K562 (cell line): ENCODE results near the gene B4GALNT4. TPM values are rescaled to one million over a fixed set of nuclear protein-coding genes. Genes with fewer than 3 reads are reported as not detected.

Experiments used
- ATAC-seq: fragments of 200-7000 bp; cut with Tn5 transposase; 3 replicates; pipeline ENCODE4 v1.9.1; 2020; ENCODE audit warnings: moderate library complexity
- BruUV-seq: library from RNA; stranded (reverse); fragments of 400-500 nt; replicated peaks from 2 replicates; lab custom pipeline; 2021; lab: Mats Ljungman, UMichigan
- CTCF ChIA-PET: fragments of 300-600 bp; formaldehyde crosslinking; extraction: SDS; loops from one replicate; lab custom pipeline; 2021; ENCODE audit warnings: low intra/inter-chr PET ratio; lab: Yijun Ruan, JAX
- POLR2A ChIA-PET: fragments of 300-600, 350-650 bp; sonication (Branson Sonifier 250); formaldehyde crosslinking; extraction: SDS; loops from one replicate; lab custom pipeline; 2021; ENCODE audit warnings: antibody characterized with exemption, inconsistent platforms; lab: Yijun Ruan, JAX
- DNase-seq, 4 experiments: peaks; one replicate each; pipeline versions ENCODE4 v3.0.0 to v3.0.0-alpha.2; 2011 to 2018; ENCODE audit warnings: low spot score in 3 of 4, mixed read lengths in 3 of 4; ENCODE audit errors: extremely low read depth in 1 of 4
- FAIRE-seq: peaks from 2 replicates; lab custom pipeline; 2011; peaks lifted over from hg19 to GRCh38; lab: Jason Lieb, UNC
- H2AFZ ChIP-seq: 2 replicates; pipeline ENCODE4 v1.6.0; 2011; ENCODE audit warnings: low read depth, low read length, control low read depth, inconsistent platforms
- H3K27ac ChIP-seq: fragments of 200-600 bp; 3 replicates; pipeline ENCODE4 v1.8.0; 2011; ENCODE audit warnings: low read depth, mild to moderate bottlenecking, control low read depth, inconsistent platforms, low read length, moderate library complexity, mixed read lengths; ENCODE audit errors: extremely low read depth
- H3K27me3 ChIP-seq, 2 experiments: fragments of 300-600 bp in 1 of 2; 2 replicates in 1 of 2; 3 replicates in 1 of 2; pipeline versions ENCODE4 v1.6.0 to v1.8.0; 2011; ENCODE audit warnings: inconsistent platforms in 2 of 2, low read length in 2 of 2, mild to moderate bottlenecking in 1 of 2, mixed read lengths in 1 of 2, moderate library complexity in 1 of 2; ENCODE audit not compliant: control insufficient read depth in 2 of 2, insufficient read depth in 2 of 2
- H3K36me3 ChIP-seq: fragments of 300-600 bp; 3 replicates; pipeline ENCODE4 v1.8.0; 2011; ENCODE audit warnings: mild to moderate bottlenecking, low read length, inconsistent platforms; ENCODE audit not compliant: control insufficient read depth, insufficient read depth
- H3K4me1 ChIP-seq, 2 experiments: fragments of 200-600 bp in 1 of 2; replicated peaks in 1 of 2; 2 replicates in 1 of 2; 3 replicates in 1 of 2; pipeline versions ENCODE4 v1.5.1 to v1.8.0; 2011; ENCODE audit warnings: inconsistent platforms in 2 of 2, low read length in 2 of 2, mild to moderate bottlenecking in 1 of 2, mixed read lengths in 1 of 2, moderate library complexity in 1 of 2; ENCODE audit not compliant: control insufficient read depth in 2 of 2, insufficient read depth in 2 of 2
- H3K4me2 ChIP-seq: 2 replicates; pipeline ENCODE4 v1.6.1; 2011; ENCODE audit warnings: low read length, control low read depth, inconsistent platforms, mixed read lengths; ENCODE audit not compliant: insufficient read depth
- H3K4me3 ChIP-seq: fragments of 200-600 bp; sonication (generic), shearing (Covaris generic); 2 replicates; pipeline ENCODE4 v1.5.1; 2016; ENCODE audit warnings: control low read depth, inconsistent platforms
- H3K79me2 ChIP-seq: fragments of 200-600 bp; 3 replicates; pipeline ENCODE4 v1.8.0; 2011; ENCODE audit warnings: low read length, inconsistent platforms; ENCODE audit not compliant: control insufficient read depth, insufficient read depth
- H3K9ac ChIP-seq, 2 experiments: 2 replicates each; pipeline versions ENCODE4 v1.6.0 to v1.6.1; 2011; ENCODE audit warnings: low read depth in 2 of 2, low read length in 2 of 2, control low read depth in 1 of 2, inconsistent platforms in 1 of 2, mild to moderate bottlenecking in 1 of 2, mixed read lengths in 1 of 2; ENCODE audit not compliant: insufficient read depth in 1 of 2
- H3K9me1 ChIP-seq: one replicate; pipeline ENCODE4 v1.6.0; 2011; ENCODE audit warnings: inconsistent platforms, mild to moderate bottlenecking, low read length, moderate library complexity; ENCODE audit not compliant: control insufficient read depth, insufficient read depth
- H3K9me3 ChIP-seq: replicated peaks from 2 replicates; pipeline ENCODE4 v1.5.1; 2011; ENCODE audit warnings: low read depth, low read length, inconsistent platforms; ENCODE audit not compliant: control insufficient read depth, insufficient read depth
- H4K20me1 ChIP-seq: replicated peaks from 2 replicates; pipeline ENCODE4 v1.6.1; 2011; ENCODE audit warnings: low read length, inconsistent platforms, mixed read lengths; ENCODE audit not compliant: control insufficient read depth, insufficient read depth
- ATF1 ChIP-seq, 2 experiments: fragments of 450-650 bp in 1 of 2; IDR thresholded peaks; 2 replicates each; pipeline ENCODE4 v1.6.1; 2016; ENCODE audit warnings: missing compliant biosample characterization in 1 of 2, missing genetic modification characterization in 1 of 2
- BRD4 ChIP-seq: fragments of 200-600 bp; sonication (generic); IDR thresholded peaks from 2 replicates; pipeline ENCODE4 v1.6.1; 2017; ENCODE audit warnings: inconsistent platforms
- CBX3 ChIP-seq, 2 experiments: IDR thresholded peaks; 1 replicate in 1 of 2; 2 replicates in 1 of 2; pipeline ENCODE4 v1.6.1; 2012; ENCODE audit warnings: inconsistent platforms in 2 of 2, low read length in 2 of 2, borderline replicate concordance in 1 of 2, control low read depth in 1 of 2
- CC2D1A ChIP-seq: fragments of 450-650 bp; IDR thresholded peaks from 2 replicates; pipeline ENCODE4 v1.6.1; 2017; ENCODE audit warnings: mild to moderate bottlenecking
- CEBPB ChIP-seq: fragments of 450-650 bp; IDR thresholded peaks from 2 replicates; pipeline ENCODE4 v1.6.1; 2016; ENCODE audit warnings: missing genetic modification characterization, missing compliant biosample characterization
- CREM ChIP-seq: IDR thresholded peaks from 2 replicates; pipeline ENCODE4 v1.6.1; 2014; ENCODE audit warnings: antibody characterized with exemption, low read depth
- ETV1 ChIP-seq: fragments of 450-650 bp; conservative IDR thresholded peaks from 2 replicates; pipeline ENCODE4 v1.6.1; 2016; ENCODE audit warnings: missing genetic modification characterization, control low read depth, low read depth, missing compliant biosample characterization
- FIP1L1 ChIP-seq: fragments of 200-400 bp; formaldehyde crosslinking; IDR thresholded peaks from 2 replicates; pipeline ENCODE4 v1.6.1; 2018; ENCODE audit warnings: mild to moderate bottlenecking, low read depth, low read length; ENCODE audit not compliant: poor library complexity, severe bottlenecking
- FOXA1 ChIP-seq: fragments of 450-650 bp; IDR thresholded peaks from 2 replicates; pipeline ENCODE4 v1.6.1; 2016; ENCODE audit warnings: mild to moderate bottlenecking, borderline replicate concordance
- GABPB2 ChIP-seq: fragments of 250-450 bp; sonication (Bioruptor Pico); conservative IDR thresholded peaks from 2 replicates; pipeline ENCODE4 v1.5.1; 2021; ENCODE audit warnings: mild to moderate bottlenecking
- GTF2B ChIP-seq: IDR thresholded peaks from 2 replicates; pipeline ENCODE4 v1.6.1; 2011; ENCODE audit not compliant: insufficient read length; ENCODE audit errors: extremely low read depth
- HOMEZ ChIP-seq: fragments of 250-450 bp; sonication (Bioruptor Pico); IDR thresholded peaks from 2 replicates; pipeline ENCODE4 v1.4.0; 2020; ENCODE audit warnings: mild to moderate bottlenecking, moderate library complexity
- KLF16 ChIP-seq: IDR thresholded peaks from 2 replicates; pipeline ENCODE4 v1.6.1; 2016; ENCODE audit warnings: antibody characterized with exemption
- L3MBTL2 ChIP-seq: fragments of 450-650 bp; IDR thresholded peaks from 2 replicates; pipeline ENCODE4 v1.6.1; 2016; ENCODE audit warnings: mild to moderate bottlenecking, moderate library complexity
- MYBL2 ChIP-seq, 2 experiments: fragments of 450-650 bp in 1 of 2; sonication (generic) in 1 of 2; formaldehyde crosslinking in 1 of 2; IDR thresholded peaks; 2 replicates each; pipeline versions ENCODE4 v1.6.1 to v1.8.1; 2017 to 2022; ENCODE audit warnings: borderline replicate concordance in 1 of 2, inconsistent platforms in 1 of 2, low read depth in 1 of 2, mild to moderate bottlenecking in 1 of 2, missing genetic modification reagents in 1 of 2, moderate library complexity in 1 of 2
- NFE2 ChIP-seq: IDR thresholded peaks from 2 replicates; pipeline ENCODE4 v1.6.1; 2014; ENCODE audit warnings: antibody characterized with exemption, low read depth
- NR2F6 ChIP-seq: fragments of 450-650 bp; formaldehyde crosslinking; IDR thresholded peaks from 2 replicates; pipeline ENCODE4 v1.4.0; 2020; ENCODE audit warnings: mild to moderate bottlenecking
- ZNF12 ChIP-seq: sonication (generic); formaldehyde crosslinking; IDR thresholded peaks from 2 replicates; pipeline ENCODE4 v1.4.0; 2020; ENCODE audit warnings: mild to moderate bottlenecking, missing genetic modification reagents
- ZNF239 ChIP-seq: fragments of 250-450 bp; sonication (Bioruptor Pico); IDR thresholded peaks from 2 replicates; pipeline ENCODE4 v1.4.0; 2020; ENCODE audit warnings: mild to moderate bottlenecking
- ZSCAN29 ChIP-seq: fragments of 450-650 bp; IDR thresholded peaks from 2 replicates; pipeline ENCODE4 v1.6.1; 2017
- WGBS: fragments of 100-300 bp; shearing (Covaris generic); methylation state at CpG from one replicate; pipeline ENCODE4 v1.1.6; 2016; ENCODE audit warnings: low coverage, mixed read lengths; ENCODE audit not compliant: insufficient coverage; ENCODE audit errors: missing lambda C conversion rate; 5-methylcytosine and 5-hydroxymethylcytosine counted together
- in situ Hi-C: fragments of 300-500 bp; cut with MboI; formaldehyde crosslinking; loops from 4 replicates; pipeline ENCODE4 v1.15.0; 2018; ENCODE audit warnings: inconsistent platforms, mixed read lengths
- intact Hi-C: fragments of 100-400 bp; cut with micrococcal nuclease; formaldehyde crosslinking; loops from 2 replicates; pipeline ENCODE4 v1.14.2; 2022
- polyA plus RNA-seq, 8 experiments: library from polyadenylated mRNA; depleted of rRNA in 4 of 8; stranded (reverse) in 5 of 8; unstranded in 3 of 8; fragments of >200 nt; fragmentation: Nextera tagmentation in 2 of 8; fragmentation: Illumina TruSeq in 1 of 8; extraction: Ambion mirVana in 2 of 8; extraction: Trizol in 1 of 8; gene quantifications; 2 replicates each; pipeline versions ENCODE4 v1.2.1 to v1.2.3, GENCODE V29; 2011 to 2014; ENCODE audit warnings: inconsistent platforms in 1 of 8, missing spikeins in 1 of 8
- total RNA-seq, 7 experiments: library from RNA; depleted of rRNA in 6 of 7; stranded (reverse); fragments of >200 nt in 6 of 7; fragmentation: Illumina TruSeq in 2 of 7; extraction: Trizol in 2 of 7; gene quantifications; 2 replicates each; pipeline versions ENCODE4 v1.2.1 to v1.2.3, GENCODE V29; 2011 to 2021; ENCODE audit warnings: low replicate concordance in 1 of 7

Gene B4GALNT4
- total and polyA plus RNA-seq, 9 of the 15 experiments (the other 6 are each of a cell fraction or from before 2014, with no cell fraction given), result 0.20 to 37.1 (median 10.8) TPM; not detected in 1

- POLR2A ChIA-PET, result no interaction called here
- CTCF ChIA-PET, result no interaction called here
- ATAC-seq, result no peak
- no peaks in the 10 kb centered on the region for H3K27me3 ChIP-seq
- H3K9me3 ChIP-seq, result 0 out of 2 replicates have a peak, but pooled peaks cover 2% of the 10 kb centered on the region
- FAIRE-seq, result no peak
- peaks cover 5 to 50% of the 10 kb centered on the region in 2 experiments; a peak in 4 of 5 replicates for H3K4me1 ChIP-seq
- no peak overlapping the region for H3K27ac ChIP-seq
- no peaks in the 10 kb centered on the region for H4K20me1 ChIP-seq
- WGBS, result 88% methylated on average over 10 of the region's 21 CpGs
- TF ChIP-seq FIP1L1, result no peak
- no peak for TF ChIP-seq FOXA1
- no peak for TF ChIP-seq KLF16
- TF ChIP-seq MYBL2 (IDR thresholded peaks at IDR 0.05; ENCODE audit: low read depth), result no peak
- no peak for TF ChIP-seq MYBL2 (CRISPR knock-in tag; IDR thresholded peaks at IDR 0.05; ENCODE audit: borderline replicate concordance)
- TF ChIP-seq ZSCAN29, result no peak
- TF ChIP-seq NR2F6 (CRISPR knock-in tag), result no peak
- TF ChIP-seq CEBPB (tag), result no peak
- TF ChIP-seq ZNF12 (CRISPR knock-in tag), result no peak
- no peak for TF ChIP-seq ZNF239 (CRISPR knock-in tag)
- TF ChIP-seq GABPB2 (CRISPR knock-in tag), result no peak
- no peak for TF ChIP-seq BRD4
- TF ChIP-seq HOMEZ (CRISPR knock-in tag), result no peak
- no peak for TF ChIP-seq ATF1 (CRISPR knock-in tag; IDR thresholded peaks at IDR 0.05)
- TF ChIP-seq ATF1 (tag; IDR thresholded peaks at IDR 0.05), result no peak
- no peak for TF ChIP-seq ETV1 (tag)
- no peak for TF ChIP-seq CREM
- no peak for TF ChIP-seq NFE2
- TF ChIP-seq GTF2B, result no peak
- no peak for TF ChIP-seq CBX3 (IDR thresholded peaks at IDR 0.05; ENCODE audit: borderline replicate concordance in 1 of 2, low read length in 2 of 2)
- no peak for TF ChIP-seq L3MBTL2
- TF ChIP-seq CC2D1A, result no peak
- H3K36me3 ChIP-seq, result no peaks in the 10 kb centered on the region
- intact Hi-C loops (no loop called here), in situ Hi-C loops (no loop called here)
- H3K79me2 ChIP-seq, result no peaks in the 10 kb centered on the region
- no peak overlapping the region for H3K4me2 ChIP-seq
- BruUV-seq, result no TSS peak
- no peak overlapping the region for H3K4me3 ChIP-seq
- no peak overlapping the region for H3K9ac ChIP-seq
- no peak overlapping the region for H2AFZ ChIP-seq
- no peak for DNase-seq
- H3K9me1 ChIP-seq, result no peaks in the 10 kb centered on the region
Measured at GRCh38 chr11:420911-421321, 51.6 kb downstream of the B4GALNT4 start.
